ENCODE data around the gene PRDM15. TPM values are rescaled to one million over a fixed set of nuclear protein-coding genes. Genes with fewer than 3 reads are reported as not detected.

The PRDM15 gene
- total RNA-seq, 1 donor from 2014 or later, result 2.9 TPM

DNA sequence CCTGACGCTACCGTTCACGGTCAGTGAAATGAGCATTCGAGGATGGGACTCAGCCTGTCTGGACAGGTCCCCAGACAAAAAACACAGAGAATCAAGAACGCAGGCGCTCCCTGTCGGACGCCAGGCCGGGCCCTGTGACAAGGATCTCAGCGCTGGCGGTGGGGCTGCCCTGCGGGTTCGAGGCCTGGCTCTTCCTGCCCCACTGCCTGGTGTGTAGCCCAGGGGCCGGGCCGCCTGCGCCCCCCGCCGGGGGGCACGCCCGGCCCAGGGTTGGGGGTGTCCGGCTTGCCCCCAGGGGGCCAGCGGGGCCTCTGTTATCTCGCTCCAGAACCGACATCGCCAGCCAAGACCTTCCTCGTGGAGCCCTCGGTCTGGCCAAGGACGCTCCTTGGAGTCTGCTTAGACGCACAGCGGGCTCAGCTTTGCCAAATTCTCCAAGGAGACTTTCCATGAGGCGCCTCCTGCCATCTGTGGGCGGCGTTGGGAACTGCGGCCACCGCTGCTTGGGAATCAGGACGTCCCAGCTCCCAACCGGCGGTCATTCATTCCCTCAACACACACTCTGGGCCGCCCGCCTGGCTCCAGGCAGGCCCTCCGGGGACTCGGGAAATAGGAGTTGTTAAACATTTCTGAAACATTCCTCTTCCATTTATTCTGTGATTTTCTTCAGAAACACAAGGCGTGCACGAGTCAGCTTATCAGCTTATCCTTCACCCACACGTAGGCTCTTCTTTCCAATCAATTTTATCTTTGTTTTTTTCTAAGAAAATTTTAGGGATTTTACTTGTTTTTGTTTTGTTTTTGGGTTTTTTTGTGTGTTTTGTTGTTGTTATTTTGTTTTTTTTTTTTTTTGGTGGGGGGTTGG, 101.0 kb downstream of the PRDM15 start:
- no peak overlapping the region for H3K4me3 ChIP-seq
- peaks cover 10% of the 10 kb centered on the region for H3K4me1 ChIP-seq
- TF ChIP-seq, protein P1, sequence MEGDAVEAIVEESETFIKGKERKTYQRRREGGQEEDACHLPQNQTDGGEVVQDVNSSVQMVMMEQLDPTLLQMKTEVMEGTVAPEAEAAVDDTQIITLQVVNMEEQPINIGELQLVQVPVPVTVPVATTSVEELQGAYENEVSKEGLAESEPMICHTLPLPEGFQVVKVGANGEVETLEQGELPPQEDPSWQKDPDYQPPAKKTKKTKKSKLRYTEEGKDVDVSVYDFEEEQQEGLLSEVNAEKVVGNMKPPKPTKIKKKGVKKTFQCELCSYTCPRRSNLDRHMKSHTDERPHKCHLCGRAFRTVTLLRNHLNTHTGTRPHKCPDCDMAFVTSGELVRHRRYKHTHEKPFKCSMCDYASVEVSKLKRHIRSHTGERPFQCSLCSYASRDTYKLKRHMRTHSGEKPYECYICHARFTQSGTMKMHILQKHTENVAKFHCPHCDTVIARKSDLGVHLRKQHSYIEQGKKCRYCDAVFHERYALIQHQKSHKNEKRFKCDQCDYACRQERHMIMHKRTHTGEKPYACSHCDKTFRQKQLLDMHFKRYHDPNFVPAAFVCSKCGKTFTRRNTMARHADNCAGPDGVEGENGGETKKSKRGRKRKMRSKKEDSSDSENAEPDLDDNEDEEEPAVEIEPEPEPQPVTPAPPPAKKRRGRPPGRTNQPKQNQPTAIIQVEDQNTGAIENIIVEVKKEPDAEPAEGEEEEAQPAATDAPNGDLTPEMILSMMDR (IDR thresholded peaks at IDR 0.05; ENCODE audit: borderline replicate concordance), result peak; percentile 98
- no peaks in the 10 kb centered on the region for H3K9me3 ChIP-seq (replicated peaks)
- peak; percentile 85 for DNase-seq
- no peak overlapping the region for H3K27ac ChIP-seq (replicated peaks)
- H3K36me3 ChIP-seq, result no peaks in the 10 kb centered on the region
- peaks cover 96% of the 10 kb centered on the region for H3K27me3 ChIP-seq (ENCODE audit: low read depth)
- intact Hi-C loops (cut with micrococcal nuclease), result loop anchor here (5.0 kb wide), 1 partner anchor 161 kb away; no protein-coding TSS in a partner anchor

DNA sequence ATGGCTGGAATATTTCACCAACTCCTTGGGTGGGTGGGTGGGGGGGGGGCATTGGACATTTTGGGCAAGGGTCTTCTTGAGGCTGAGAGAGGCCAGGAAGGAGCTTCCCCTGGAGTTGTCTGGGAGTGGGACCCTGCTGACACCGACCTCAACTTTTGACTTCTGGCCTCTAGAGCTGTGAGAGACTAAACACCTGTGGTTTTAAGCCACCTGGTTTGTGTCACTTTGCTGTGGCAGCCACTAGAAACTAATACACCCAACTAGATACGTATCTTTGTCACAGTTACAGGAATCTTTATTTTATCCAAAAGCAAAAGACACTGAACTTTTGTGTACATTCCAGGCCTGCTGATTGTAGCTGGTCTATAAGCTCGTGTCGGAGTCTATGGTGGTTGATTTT, 102.4 kb downstream of the PRDM15 start:
- intact Hi-C loops (cut with micrococcal nuclease), result loop anchor here (5.0 kb wide), 1 partner anchor 159 kb away; no protein-coding TSS in a partner anchor
- Histone ChIP-seq H3K27ac (replicated peaks) (no peak overlapping the region), H3K4me3 (no peak overlapping the region), H3K27me3 (ENCODE audit: low read depth) (peaks cover 96% of the 10 kb centered on the region), H3K4me1 (peaks cover 10% of the 10 kb centered on the region), H3K9me3 (replicated peaks) (no peaks in the 10 kb centered on the region), H3K36me3 (no peaks in the 10 kb centered on the region)
- TF ChIP-seq, protein P1 (IDR thresholded peaks at IDR 0.05; ENCODE audit: borderline replicate concordance), result no peak
- DNase-seq, result no peak

DNA sequence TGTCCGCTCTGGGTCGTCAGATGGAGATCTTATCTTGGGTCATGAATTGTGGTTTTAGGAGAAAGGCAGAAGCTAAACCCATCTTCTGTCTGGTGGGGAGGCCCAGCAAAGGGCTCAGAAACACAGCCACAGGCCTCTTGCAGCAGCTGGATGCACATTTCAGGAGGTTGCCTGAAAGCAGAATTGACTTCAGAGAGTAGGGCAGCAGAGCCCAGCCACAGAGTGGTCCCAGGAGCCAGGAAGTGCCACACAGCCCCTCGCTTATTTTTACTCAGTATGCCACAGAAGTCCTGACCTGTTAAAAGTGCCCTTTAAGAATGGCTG, 104.0 kb downstream of the PRDM15 start:
- no peak for DNase-seq
- no peak overlapping the region for H3K4me3 ChIP-seq
- H3K4me1 ChIP-seq, result peaks cover 10% of the 10 kb centered on the region
- no peak overlapping the region for H3K27ac ChIP-seq (replicated peaks)
- TF ChIP-seq, protein P1 (IDR thresholded peaks at IDR 0.05; ENCODE audit: borderline replicate concordance), result no peak
- no peaks in the 10 kb centered on the region for H3K9me3 ChIP-seq (replicated peaks)
- no peaks in the 10 kb centered on the region for H3K36me3 ChIP-seq
- intact Hi-C loops (cut with micrococcal nuclease), result loop anchor here (5.0 kb wide), 1 partner anchor 158 kb away; no protein-coding TSS in a partner anchor
- H3K27me3 ChIP-seq (ENCODE audit: low read depth), result peaks cover 96% of the 10 kb centered on the region

DNA sequence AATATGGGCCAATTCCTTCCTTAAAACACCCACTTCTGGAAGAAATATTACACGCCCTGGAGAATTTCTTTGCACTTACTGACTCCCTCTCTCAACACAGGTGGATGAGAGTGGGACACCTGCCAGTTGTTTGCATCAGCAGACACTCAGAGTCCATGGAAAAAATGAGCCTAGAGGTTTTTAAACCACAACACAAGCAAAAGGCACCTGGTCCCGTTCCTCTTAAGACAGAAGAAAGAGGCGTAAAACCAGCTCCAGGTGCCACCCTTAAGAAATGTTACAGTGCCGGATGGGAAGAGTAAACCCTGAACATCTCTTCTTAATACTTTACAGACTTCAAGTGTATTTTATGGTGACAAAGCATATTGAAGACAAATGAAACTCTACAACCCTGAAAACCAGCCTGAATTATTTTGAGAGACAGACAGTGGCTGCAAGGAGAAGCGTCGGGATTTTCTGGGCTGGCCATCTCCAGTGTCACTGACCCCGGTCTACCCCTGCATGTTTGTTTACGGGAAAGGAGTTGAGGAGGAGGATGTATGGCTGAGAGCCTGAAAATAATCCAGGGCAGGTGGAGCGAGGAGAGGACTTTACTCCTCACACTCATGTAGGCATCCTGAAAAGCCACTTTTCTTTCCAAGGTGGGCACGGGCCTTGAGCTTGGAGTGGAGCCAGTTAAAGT, 104.5 kb downstream of the PRDM15 start:
- Histone ChIP-seq H3K4me3 (no peak overlapping the region), H3K4me1 (peaks cover 10% of the 10 kb centered on the region), H3K27me3 (ENCODE audit: low read depth) (peaks cover 96% of the 10 kb centered on the region), H3K27ac (replicated peaks) (no peak overlapping the region), H3K9me3 (replicated peaks) (no peaks in the 10 kb centered on the region), H3K36me3 (no peaks in the 10 kb centered on the region)
- TF ChIP-seq, protein P1 (IDR thresholded peaks at IDR 0.05; ENCODE audit: borderline replicate concordance), result no peak
- intact Hi-C loops (cut with micrococcal nuclease), result loop anchor here (5.0 kb wide), 1 partner anchor 157 kb away; no protein-coding TSS in a partner anchor
- no peak for DNase-seq

DNA sequence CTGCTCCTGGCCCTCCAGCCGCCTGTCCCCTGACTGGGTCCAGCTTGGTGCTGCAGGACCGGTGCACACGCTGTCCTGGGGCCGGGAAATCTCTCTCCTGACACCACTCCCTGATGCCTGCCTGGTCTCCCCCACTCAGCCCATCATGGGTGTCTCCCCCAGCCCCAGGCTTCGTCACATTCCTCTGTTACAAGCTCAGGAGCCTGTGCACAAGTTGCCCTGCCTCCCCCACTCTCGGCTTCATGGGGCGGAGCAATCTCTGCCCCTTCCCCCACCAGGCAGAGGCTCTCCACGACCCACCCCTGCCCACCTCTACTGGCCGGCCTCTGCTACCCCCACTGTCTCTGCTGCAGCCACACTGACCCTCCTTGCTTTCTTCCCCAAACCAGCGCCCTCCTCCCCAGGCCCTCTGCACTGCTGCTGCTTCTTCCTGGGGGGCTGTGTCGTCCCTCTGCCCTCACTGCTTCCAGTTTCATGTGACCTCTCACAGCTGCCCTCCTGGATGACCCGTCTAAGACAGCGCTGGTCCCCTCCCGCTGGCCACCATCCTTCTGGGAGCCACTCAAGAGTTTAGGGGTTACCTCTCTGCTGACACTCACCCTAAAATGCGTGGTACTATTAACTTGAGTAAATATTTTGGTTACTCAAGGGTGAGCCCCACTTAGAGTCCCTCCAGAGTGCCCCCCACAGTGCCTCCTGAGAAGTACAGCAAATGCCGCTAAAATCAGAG, 106.6 kb downstream of the PRDM15 start:
- peaks cover 17% of the 10 kb centered on the region for H3K4me1 ChIP-seq
- DNase-seq, result no peak
- intact Hi-C loops (cut with micrococcal nuclease), result no loop called here
- H3K36me3 ChIP-seq, result no peaks in the 10 kb centered on the region
- peaks cover 98% of the 10 kb centered on the region for H3K27me3 ChIP-seq (ENCODE audit: low read depth)
- TF ChIP-seq, protein P1 (IDR thresholded peaks at IDR 0.05; ENCODE audit: borderline replicate concordance), result no peak
- no peak overlapping the region for H3K27ac ChIP-seq (replicated peaks)
- H3K9me3 ChIP-seq (replicated peaks), result no peaks in the 10 kb centered on the region
- H3K4me3 ChIP-seq, result no peak overlapping the region
